ENCODE results near the gene OSM.
A peak's percentile ranks its signal among the peaks of the same experiment; 100 is the strongest.

- TF ChIP-seq CTCF (IDR thresholded peaks at IDR 0.05): no peak
- TF ChIP-seq POLR2A (IDR thresholded peaks at IDR 0.05): peak in 2 of 3 donors; percentile 33 to 40
These were observed 24.6 kb upstream of the OSM start for GRCh38 chr22:30291058-30291892.

Data from body of pancreas (tissue), 4 donors.